DLD1 (cell line): Measurements from ENCODE around the gene RNH1.
"Not testable (repeated sequence)": the region's sequence is repeated elsewhere in the genome, so short reads cannot be mapped to it uniquely, and the experiment has no call there.

Source experiments
- in situ Hi-C: cut with HindIII; loops from 2 replicates; pipeline ENCODE4 v1.10.0; 2017; ENCODE audit warnings: low sequenced_read_pairs

Gene RNH1

GRCh38 chr11:520428-521176, 13.6 kb upstream of the RNH1 start:
- in situ Hi-C loops = no loop called here

- in situ Hi-C loops = no loop called here
These were observed 11.6 kb upstream of the RNH1 start for GRCh38 chr11:518463-519202.

- in situ Hi-C loops = not testable (repeated sequence)
These were observed 10.1 kb upstream of the RNH1 start for GRCh38 chr11:516918-517685.

GRCh38 chr11:516400-516799, 9.4 kb upstream of the RNH1 start:
- in situ Hi-C loops = no loop called here

- in situ Hi-C loops = no loop called here
These were observed 8.1 kb upstream of the RNH1 start for GRCh38 chr11:515131-515530.

GRCh38 chr11:514606-515005, 7.6 kb upstream of the RNH1 start:
- in situ Hi-C loops = no loop called here

- in situ Hi-C loops = no loop called here
These were observed 5.9 kb upstream of the RNH1 start for GRCh38 chr11:512761-513595.

- in situ Hi-C loops = no loop called here
These were observed 1.9 kb upstream of the RNH1 start for GRCh38 chr11:508956-509355.

- in situ Hi-C loops = no loop called here
These were observed 879 bp upstream of the RNH1 start for GRCh38 chr11:507727-508515.

- in situ Hi-C loops = no loop called here
These were observed 626 bp downstream of the RNH1 start for GRCh38 chr11:506238-506994.

GRCh38 chr11:504994-505344, 2.1 kb downstream of the RNH1 start:
- in situ Hi-C loops = no loop called here

- in situ Hi-C loops = no loop called here
These were observed 2.7 kb downstream of the RNH1 start for GRCh38 chr11:504053-504993.

- in situ Hi-C loops = no loop called here
These were observed 3.7 kb downstream of the RNH1 start for GRCh38 chr11:503179-503981.

- in situ Hi-C loops = no loop called here
These were observed 4.5 kb downstream of the RNH1 start for GRCh38 chr11:502288-503178.

GRCh38 chr11:501683-502287, 5.3 kb downstream of the RNH1 start:
- in situ Hi-C loops = no loop called here
